Suprapubic skin (tissue), 3 donors: ENCODE measurements around the gene CFAP46.
"Not testable (repeated sequence)": the region's sequence is repeated elsewhere in the genome, so short reads cannot be mapped to it uniquely, and the experiment has no call there.

ENCODE experiments used
- CTCF ChIP-seq, 2 donors: fragments of 200-600 bp in 1 of 2; fragments of 450-650 bp in 1 of 2; sonication (generic) in 1 of 2; IDR thresholded peaks; one replicate each; pipeline ENCODE4 v1.5.1; 2016 to 2019; ENCODE audit warnings: antibody characterized with exemption in 2 of 2, mild to moderate bottlenecking in 1 of 2, moderate library complexity in 1 of 2
- POLR2AphosphoS5 ChIP-seq, 3 donors: sonication (generic); formaldehyde crosslinking; IDR thresholded peaks; one replicate each; pipeline ENCODE4 v1.6.1; 2017; ENCODE audit warnings: antibody characterized with exemption in 3 of 3

- not testable (repeated sequence) for TF ChIP-seq CTCF, POLR2AphosphoS5 (IDR thresholded peaks at IDR 0.05)
Observed at GRCh38 chr10:132893786-132894185, 48.6 kb downstream of the CFAP46 start.
